NCI-H1092 treated with DMSO at 0.1 percent for 48 hours (cell line): Measurements from ENCODE around the gene PCLO.
"Not testable (repeated sequence)": the region's sequence is repeated elsewhere in the genome, so short reads cannot be mapped to it uniquely, and the experiment has no call there.

Source experiments
- DNase-seq: peaks from one replicate; lab custom pipeline; 2025; lab: John Stamatoyannopoulos, UW

The PCLO gene

DNA sequence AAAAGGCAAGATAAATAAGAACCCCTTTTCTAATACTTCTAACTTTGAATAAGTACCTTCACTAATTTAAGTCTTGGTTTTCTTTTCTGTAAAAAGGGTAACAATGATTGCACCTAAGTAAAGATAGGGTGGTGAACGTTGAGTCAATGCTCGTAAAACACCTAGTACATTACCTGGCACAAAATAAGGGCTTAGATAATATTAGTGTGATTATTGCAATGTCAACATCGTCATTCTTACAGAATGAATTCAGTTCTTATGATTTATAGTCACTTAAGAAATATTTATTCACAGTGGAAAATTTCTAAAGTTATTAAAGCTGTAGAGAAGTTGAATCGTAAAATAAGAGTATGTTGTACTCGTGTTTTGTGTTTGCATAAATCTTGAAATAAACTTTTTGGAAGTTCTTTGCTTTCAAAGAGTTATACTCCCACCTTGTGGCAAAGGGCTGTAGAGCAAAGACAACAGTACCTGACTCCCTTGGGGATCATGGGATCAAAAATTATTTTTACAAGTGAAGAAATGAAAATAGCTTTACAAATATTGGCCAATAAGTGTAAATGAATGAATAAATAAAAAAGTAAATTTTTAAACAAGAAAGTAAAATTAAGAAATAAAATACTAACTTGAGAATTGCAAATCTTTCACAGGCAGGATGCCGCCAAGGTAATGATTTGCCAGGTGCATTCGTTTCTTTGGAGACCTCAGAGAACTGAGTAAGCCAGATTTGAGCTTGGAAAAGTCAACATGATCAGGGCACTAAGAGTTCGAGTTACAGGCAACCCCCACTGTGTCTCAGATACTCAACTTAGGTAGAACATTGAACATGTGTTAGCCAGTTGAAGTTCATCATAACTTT is 433.3 kb downstream of the PCLO start:
- peak; percentile 41 for DNase-seq

GRCh38 chr7:82726038-82726800 is 436.5 kb downstream of the PCLO start:
- peak; percentile 68 for DNase-seq

- DNase-seq, result no peak
Observed at GRCh38 chr7:82723411-82723810, 439.3 kb downstream of the PCLO start.

- DNase-seq, result no peak
Observed at GRCh38 chr7:82722946-82723345, 439.7 kb downstream of the PCLO start.

GRCh38 chr7:82715344-82715743 is 447.3 kb downstream of the PCLO start:
- DNase-seq, result no peak

GRCh38 chr7:82714883-82715282 is 447.8 kb downstream of the PCLO start:
- DNase-seq, result no peak

DNA sequence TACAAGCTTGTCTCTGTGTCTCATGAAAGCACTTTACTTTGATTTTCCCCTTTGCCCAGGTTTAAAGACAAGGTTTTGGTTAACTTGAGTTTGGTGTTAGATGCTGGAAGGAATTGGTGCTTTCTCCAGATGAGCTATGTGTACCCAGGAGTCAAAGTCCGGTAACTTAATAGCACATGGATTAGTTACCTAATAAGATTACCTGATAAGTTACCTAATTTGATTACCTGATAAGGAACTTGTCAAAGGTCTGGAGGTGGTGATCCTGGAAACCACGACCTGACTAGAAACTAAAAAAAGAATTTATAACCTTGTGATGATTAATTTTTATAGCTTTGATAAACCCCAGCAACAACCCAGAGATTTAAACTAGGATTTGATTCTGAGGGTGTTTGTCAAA is 449.2 kb downstream of the PCLO start:
- no peak for DNase-seq

- DNase-seq, result not testable (repeated sequence)
Observed at GRCh38 chr7:82706344-82706743, 456.3 kb downstream of the PCLO start.

GRCh38 chr7:82705517-82706260 is 457.0 kb downstream of the PCLO start:
- DNase-seq, result no peak

DNA sequence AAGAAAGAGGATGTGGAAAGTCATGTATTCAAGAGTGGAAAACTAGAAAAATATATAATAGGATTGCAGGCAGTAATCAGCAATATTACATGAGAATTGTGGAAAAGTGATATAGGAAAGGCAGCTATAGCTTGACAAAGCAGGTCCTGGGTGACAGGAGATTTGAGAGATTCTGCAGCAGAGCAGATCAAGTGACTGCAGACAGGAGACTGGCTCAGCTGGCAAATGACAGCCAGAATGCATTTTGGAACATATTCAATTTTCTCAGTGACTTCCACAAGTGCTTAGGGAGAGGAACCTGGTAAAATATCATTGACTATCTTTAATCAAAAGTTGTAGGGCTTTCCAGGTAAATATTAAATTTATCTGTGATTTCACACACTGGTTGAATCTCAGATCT is 458.6 kb downstream of the PCLO start:
- DNase-seq, result peak; percentile 27
